CD14-positive monocyte (primary cell): ENCODE data around the gene CFAP410. TPM values are rescaled to one million over a fixed set of nuclear protein-coding genes. Genes with fewer than 3 reads are reported as not detected.

Experiments
- DNase-seq, 3 donors: peaks; one replicate each; pipeline ENCODE4 v3.0.0-alpha.2; 2011 to 2022
- H2AFZ ChIP-seq: 2 replicates; pipeline ENCODE4 v1.6.0; 2012; ENCODE audit warnings: mild to moderate bottlenecking, low read depth, low read length, inconsistent platforms; ENCODE audit not compliant: insufficient read depth, poor library complexity, severe bottlenecking
- H3K27ac ChIP-seq, 2 donors: 1 replicate in 1 of 2; 2 replicates in 1 of 2; pipeline ENCODE4 v1.5.1; 2012 to 2013; ENCODE audit warnings: low read length in 2 of 2, control low read depth in 1 of 2, inconsistent platforms in 1 of 2, low read depth in 1 of 2, mild to moderate bottlenecking in 1 of 2
- H3K27me3 ChIP-seq, 2 donors: one replicate each; pipeline versions ENCODE4 v1.6.0 to v1.6.1; 2011 to 2013; ENCODE audit warnings: low read length in 2 of 2; ENCODE audit not compliant: control insufficient read depth in 2 of 2, insufficient read depth in 2 of 2
- H3K36me3 ChIP-seq, 2 donors: replicated peaks in 1 of 2; 1 replicate in 1 of 2; 2 replicates in 1 of 2; pipeline versions ENCODE4 v1.5.1 to v1.6.1; 2012 to 2013; ENCODE audit warnings: low read length in 2 of 2, control low read depth in 1 of 2, inconsistent platforms in 1 of 2, mild to moderate bottlenecking in 1 of 2; ENCODE audit not compliant: insufficient read depth in 2 of 2, control insufficient read depth in 1 of 2
- H3K4me1 ChIP-seq, 2 donors: 1 replicate in 1 of 2; 2 replicates in 1 of 2; pipeline versions ENCODE4 v1.5.1 to v1.6.1; 2012 to 2013; ENCODE audit warnings: low read length in 2 of 2, control low read depth in 1 of 2, inconsistent platforms in 1 of 2, mild to moderate bottlenecking in 1 of 2, moderate library complexity in 1 of 2; ENCODE audit not compliant: insufficient read depth in 2 of 2, control insufficient read depth in 1 of 2
- H3K4me2 ChIP-seq: replicated peaks from 2 replicates; pipeline ENCODE3; 2012; ENCODE audit warnings: low read length, moderate library complexity, mild to moderate bottlenecking; ENCODE audit not compliant: poor library complexity, severe bottlenecking; ENCODE audit errors: extremely low read depth
- H3K4me3 ChIP-seq, 3 experiments: fragments of 200-600 bp in 1 of 3; sonication (generic) in 1 of 3; replicated peaks in 1 of 3; 1 replicate in 2 of 3; 2 replicates in 1 of 3; pipeline ENCODE4 v1.5.1; 2011 to 2013; ENCODE audit warnings: low read length in 3 of 3, mild to moderate bottlenecking in 3 of 3, control low read depth in 2 of 3, low read depth in 2 of 3, inconsistent platforms in 1 of 3, moderate library complexity in 1 of 3
- H3K79me2 ChIP-seq: 2 replicates; pipeline ENCODE4 v1.6.0; 2012; ENCODE audit warnings: mild to moderate bottlenecking, control low read depth, inconsistent platforms, low read length, moderate library complexity; ENCODE audit not compliant: insufficient read depth
- H3K9ac ChIP-seq: 2 replicates; pipeline ENCODE4 v1.6.0; 2017; ENCODE audit warnings: low read length, mild to moderate bottlenecking; ENCODE audit not compliant: insufficient read depth, poor library complexity, severe bottlenecking
- H3K9me3 ChIP-seq, 2 donors: replicated peaks in 1 of 2; 1 replicate in 1 of 2; 2 replicates in 1 of 2; pipeline versions ENCODE4 v1.5.1 to v1.6.1; 2012 to 2013; ENCODE audit warnings: low read length in 2 of 2, control low read depth in 1 of 2; ENCODE audit not compliant: control insufficient read depth in 1 of 2, insufficient read depth in 1 of 2
- H4K20me1 ChIP-seq: 2 replicates; pipeline ENCODE4 v1.6.0; 2012; ENCODE audit warnings: mild to moderate bottlenecking, low read length, control low read depth, moderate library complexity; ENCODE audit not compliant: insufficient read depth
- H3K27ac Mint-ChIP-seq, 7 donors: one replicate each; pipeline ENCODE4 v1.8.0; 2020; ENCODE audit warnings: mild to moderate bottlenecking in 7 of 7, mixed read lengths in 7 of 7, moderate library complexity in 6 of 7, inconsistent platforms in 2 of 7
- H3K27me3 Mint-ChIP-seq, 3 donors: one replicate each; pipeline ENCODE4 v1.8.0; 2021 to 2022; ENCODE audit warnings: low read depth in 3 of 3, mild to moderate bottlenecking in 3 of 3, mixed read lengths in 3 of 3, moderate library complexity in 3 of 3, inconsistent platforms in 1 of 3
- H3K36me3 Mint-ChIP-seq, 2 donors: one replicate each; pipeline ENCODE4 v1.8.0; 2020; ENCODE audit warnings: mixed read lengths in 2 of 2, inconsistent platforms in 1 of 2, mild to moderate bottlenecking in 1 of 2
- H3K4me1 Mint-ChIP-seq: one replicate; pipeline ENCODE4 v1.8.0; 2020; ENCODE audit warnings: mild to moderate bottlenecking, mixed read lengths
- H3K4me3 Mint-ChIP-seq, 2 donors: one replicate each; pipeline ENCODE4 v1.8.0; 2020; ENCODE audit warnings: mild to moderate bottlenecking in 2 of 2, mixed read lengths in 2 of 2, moderate library complexity in 1 of 2
- H3K9me3 Mint-ChIP-seq, 7 donors: one replicate each; pipeline ENCODE4 v1.8.0; 2020 to 2022; ENCODE audit warnings: mixed read lengths in 7 of 7, mild to moderate bottlenecking in 6 of 7, moderate library complexity in 6 of 7, inconsistent platforms in 2 of 7
- CTCF ChIP-seq: fragments of 200-600 bp; IDR thresholded peaks from one replicate; pipeline ENCODE4 v1.8.0; 2022; ENCODE audit warnings: antibody characterized with exemption, mild to moderate bottlenecking
- WGBS: methylation state at CpG from one replicate; pipeline ENCODE4 v1.1.5; 2013; ENCODE audit warnings: missing lambda C conversion rate; ENCODE audit not compliant: insufficient coverage; 5-methylcytosine and 5-hydroxymethylcytosine counted together
- intact Hi-C, 2 donors: fragments of 100-400 bp; cut with micrococcal nuclease; formaldehyde crosslinking; loops; one replicate each; pipeline versions ENCODE4 v1.15.0 to v1.15.1; 2023
- polyA plus RNA-seq, 3 donors: library from polyadenylated mRNA; depleted of rRNA in 1 of 3; unstranded in 2 of 3; stranded (reverse) in 1 of 3; fragments of 300-500 nt in 2 of 3; fragments of >200 nt in 1 of 3; fragmentation: Illumina TruSeq in 2 of 3; gene quantifications; 1 replicate in 2 of 3; 2 replicates in 1 of 3; pipeline ENCODE4 v1.2.3, GENCODE V29; 2012 to 2021

Gene CFAP410
- polyA plus RNA-seq, 3 donors = 14.8 to 23.5 (median 17.3) TPM

- peak in 1 of 3 donors; percentile 46 for DNase-seq
- no peaks in the 10 kb centered on the region for H4K20me1 ChIP-seq
- 75% methylated on average over 11 of the region's 17 CpGs for WGBS
- H3K4me2 ChIP-seq = peak overlapping the region; percentile 83
- Mint-ChIP-seq H3K4me3 (peak overlapping the region; percentile 83 to 91), H3K27ac (peak overlapping the region; percentile 91 to 99 (median 98)), H3K9me3 (peaks cover 0 to 14% (median 0%) of the 10 kb centered on the region in 7 donors), H3K36me3 (peaks cover 21 to 26% of the 10 kb centered on the region in 2 donors), H3K27me3 (peaks cover 22 to 39% (median 25%) of the 10 kb centered on the region in 3 donors), H3K4me1 (peaks cover 65% of the 10 kb centered on the region)
- H3K36me3 ChIP-seq = peaks cover 12 to 13% of the 10 kb centered on the region in 2 donors
- H3K27ac ChIP-seq = peak overlapping the region; percentile 97 to 99
- no peaks in the 10 kb centered on the region for H3K9me3 ChIP-seq
- TF ChIP-seq CTCF = no peak
- peak overlapping the region in 2 of 3 experiments; percentile 45 to 77 for H3K4me3 ChIP-seq
- intact Hi-C loops = loop anchor here in 1 of 2 donors (5.0 kb wide), 1 partner anchor 1200 kb away; no protein-coding TSS in a partner anchor
- H3K27me3 ChIP-seq = peaks cover 4 to 25% of the 10 kb centered on the region in 2 donors
- peaks cover 68 to 80% of the 10 kb centered on the region in 2 donors for H3K4me1 ChIP-seq
- no peak overlapping the region for H2AFZ ChIP-seq
- H3K79me2 ChIP-seq = peaks cover 44% of the 10 kb centered on the region
- peak overlapping the region; percentile 82 for H3K9ac ChIP-seq
Observed at GRCh38 chr21:44352253-44352860, 13.2 kb upstream of the CFAP410 start.

- Mint-ChIP-seq H3K27ac (peak overlapping the region in 1 of 7 donors; percentile 97), H3K36me3 (peaks cover 16 to 19% of the 10 kb centered on the region in 2 donors), H3K9me3 (peaks cover 0 to 14% (median 0%) of the 10 kb centered on the region in 7 donors), H3K27me3 (peaks cover 27 to 45% (median 28%) of the 10 kb centered on the region in 3 donors), H3K4me1 (peaks cover 61% of the 10 kb centered on the region), H3K4me3 (peak overlapping the region; percentile 59 to 71)
- H3K27me3 ChIP-seq = peaks cover 4 to 26% of the 10 kb centered on the region in 2 donors
- H3K9ac ChIP-seq = no peak overlapping the region
- no peak for TF ChIP-seq CTCF
- peaks cover 67 to 73% of the 10 kb centered on the region in 2 donors for H3K4me1 ChIP-seq
- H3K79me2 ChIP-seq = peaks cover 37% of the 10 kb centered on the region
- peak overlapping the region; percentile 83 for H3K4me2 ChIP-seq
- H3K27ac ChIP-seq = peak overlapping the region in 1 of 2 donors; percentile 99
- WGBS = 87% methylated on average over 18 of the region's 18 CpGs
- peaks cover 5 to 7% of the 10 kb centered on the region in 2 donors for H3K36me3 ChIP-seq
- intact Hi-C loops = loop anchor here in 1 of 2 donors (5.0 kb wide), 1 partner anchor 1201 kb away; no protein-coding TSS in a partner anchor
- H3K9me3 ChIP-seq = no peaks in the 10 kb centered on the region
- DNase-seq = no peak
- no peak overlapping the region for H2AFZ ChIP-seq
- H4K20me1 ChIP-seq = no peaks in the 10 kb centered on the region
- peak overlapping the region in 1 of 3 experiments; percentile 77 for H3K4me3 ChIP-seq
Observed at GRCh38 chr21:44351535-44352252, 12.5 kb upstream of the CFAP410 start.
